SK-N-MC (cell line): ENCODE data around the gene ST7L.

ENCODE experiments used
- EZH2 ChIP-seq: fragments of 200-600 bp; sonication (generic); IDR thresholded peaks from one replicate; pipeline ENCODE4 v1.6.1; 2017; ENCODE audit warnings: antibody characterized with exemption
- POLR2AphosphoS5 ChIP-seq: IDR thresholded peaks from 2 replicates; pipeline ENCODE4 v1.6.1; 2012; ENCODE audit warnings: mild to moderate bottlenecking, low read depth, low read length, borderline replicate concordance

DNA sequence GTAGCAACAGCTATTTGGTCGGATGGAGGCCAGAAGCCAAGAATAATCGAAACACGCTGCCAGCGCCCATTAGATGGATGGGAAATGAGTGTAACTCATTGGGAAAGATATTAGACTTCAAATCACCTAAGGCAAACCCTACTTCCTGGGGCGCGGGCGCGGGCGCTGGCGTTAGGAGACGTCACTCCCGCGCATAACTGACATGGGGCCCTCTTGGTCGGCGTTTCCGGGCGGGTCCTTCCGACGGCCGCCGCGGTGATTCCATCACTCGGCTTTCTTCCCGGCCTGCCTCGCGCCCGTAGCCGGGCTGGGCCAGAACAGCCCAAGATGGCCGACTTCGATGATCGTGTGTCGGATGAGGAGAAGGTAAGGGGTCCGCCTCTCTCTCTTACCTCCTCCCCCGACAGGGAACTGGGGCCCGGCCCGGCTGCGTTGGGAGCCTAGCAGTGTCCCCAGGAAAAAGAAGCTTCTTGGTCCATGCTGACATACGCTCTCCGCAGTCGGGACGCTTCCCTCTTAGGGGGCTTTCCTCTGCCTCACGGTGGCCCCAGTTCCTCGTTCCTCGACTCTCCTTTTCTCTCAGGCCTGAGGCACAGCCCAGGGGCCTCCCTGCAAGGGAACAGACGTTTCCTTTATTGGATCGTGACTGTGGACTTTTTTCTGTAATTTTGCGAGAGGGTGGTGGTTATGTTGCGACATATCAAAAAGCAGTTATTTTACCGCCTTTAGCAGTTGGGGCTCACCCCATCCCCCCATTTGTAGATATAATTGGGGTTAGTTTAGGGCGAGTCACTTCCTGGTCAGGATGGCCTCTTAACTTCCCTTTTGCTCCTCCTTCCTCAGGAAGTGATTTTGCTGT lies 806 bp upstream of the ST7L start, which contains the start of gene CAPZA1:
- TF ChIP-seq EZH2 (no peak), POLR2AphosphoS5 (peak; percentile 93)
